Fibroblast of villous mesenchyme (primary cell): ENCODE measurements around the gene DISP1. TPM values are rescaled to one million over a fixed set of nuclear protein-coding genes. Genes with fewer than 3 reads are reported as not detected.

Experiments used
- DNase-seq: peaks from one replicate; pipeline ENCODE4 v3.0.0-alpha.2; 2010; ENCODE audit warnings: low read depth
- H3K4me3 ChIP-seq: 2 replicates; pipeline ENCODE4 v1.5.1; 2011; ENCODE audit warnings: low read depth, mild to moderate bottlenecking, low read length
- total RNA-seq: library from RNA; depleted of rRNA; stranded (reverse); fragments of >200 nt; gene quantifications from 2 replicates; pipeline ENCODE4 v1.2.3, GENCODE V29; 2012
- TF ChIP-seq, protein P1 (sequence below): IDR thresholded peaks from 2 replicates; pipeline ENCODE4 v1.5.1; 2012; ENCODE audit warnings: low read depth, mild to moderate bottlenecking, low read length; ENCODE audit not compliant: insufficient read depth

The DISP1 gene, protein sequence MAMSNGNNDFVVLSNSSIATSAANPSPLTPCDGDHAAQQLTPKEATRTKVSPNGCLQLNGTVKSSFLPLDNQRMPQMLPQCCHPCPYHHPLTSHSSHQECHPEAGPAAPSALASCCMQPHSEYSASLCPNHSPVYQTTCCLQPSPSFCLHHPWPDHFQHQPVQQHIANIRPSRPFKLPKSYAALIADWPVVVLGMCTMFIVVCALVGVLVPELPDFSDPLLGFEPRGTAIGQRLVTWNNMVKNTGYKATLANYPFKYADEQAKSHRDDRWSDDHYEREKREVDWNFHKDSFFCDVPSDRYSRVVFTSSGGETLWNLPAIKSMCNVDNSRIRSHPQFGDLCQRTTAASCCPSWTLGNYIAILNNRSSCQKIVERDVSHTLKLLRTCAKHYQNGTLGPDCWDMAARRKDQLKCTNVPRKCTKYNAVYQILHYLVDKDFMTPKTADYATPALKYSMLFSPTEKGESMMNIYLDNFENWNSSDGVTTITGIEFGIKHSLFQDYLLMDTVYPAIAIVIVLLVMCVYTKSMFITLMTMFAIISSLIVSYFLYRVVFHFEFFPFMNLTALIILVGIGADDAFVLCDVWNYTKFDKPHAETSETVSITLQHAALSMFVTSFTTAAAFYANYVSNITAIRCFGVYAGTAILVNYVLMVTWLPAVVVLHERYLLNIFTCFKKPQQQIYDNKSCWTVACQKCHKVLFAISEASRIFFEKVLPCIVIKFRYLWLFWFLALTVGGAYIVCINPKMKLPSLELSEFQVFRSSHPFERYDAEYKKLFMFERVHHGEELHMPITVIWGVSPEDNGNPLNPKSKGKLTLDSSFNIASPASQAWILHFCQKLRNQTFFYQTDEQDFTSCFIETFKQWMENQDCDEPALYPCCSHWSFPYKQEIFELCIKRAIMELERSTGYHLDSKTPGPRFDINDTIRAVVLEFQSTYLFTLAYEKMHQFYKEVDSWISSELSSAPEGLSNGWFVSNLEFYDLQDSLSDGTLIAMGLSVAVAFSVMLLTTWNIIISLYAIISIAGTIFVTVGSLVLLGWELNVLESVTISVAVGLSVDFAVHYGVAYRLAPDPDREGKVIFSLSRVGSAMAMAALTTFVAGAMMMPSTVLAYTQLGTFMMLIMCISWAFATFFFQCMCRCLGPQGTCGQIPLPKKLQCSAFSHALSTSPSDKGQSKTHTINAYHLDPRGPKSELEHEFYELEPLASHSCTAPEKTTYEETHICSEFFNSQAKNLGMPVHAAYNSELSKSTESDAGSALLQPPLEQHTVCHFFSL (N-terminal part only)
- 3.5 and 4.2 TPM in 2 replicates for total RNA-seq

DNA sequence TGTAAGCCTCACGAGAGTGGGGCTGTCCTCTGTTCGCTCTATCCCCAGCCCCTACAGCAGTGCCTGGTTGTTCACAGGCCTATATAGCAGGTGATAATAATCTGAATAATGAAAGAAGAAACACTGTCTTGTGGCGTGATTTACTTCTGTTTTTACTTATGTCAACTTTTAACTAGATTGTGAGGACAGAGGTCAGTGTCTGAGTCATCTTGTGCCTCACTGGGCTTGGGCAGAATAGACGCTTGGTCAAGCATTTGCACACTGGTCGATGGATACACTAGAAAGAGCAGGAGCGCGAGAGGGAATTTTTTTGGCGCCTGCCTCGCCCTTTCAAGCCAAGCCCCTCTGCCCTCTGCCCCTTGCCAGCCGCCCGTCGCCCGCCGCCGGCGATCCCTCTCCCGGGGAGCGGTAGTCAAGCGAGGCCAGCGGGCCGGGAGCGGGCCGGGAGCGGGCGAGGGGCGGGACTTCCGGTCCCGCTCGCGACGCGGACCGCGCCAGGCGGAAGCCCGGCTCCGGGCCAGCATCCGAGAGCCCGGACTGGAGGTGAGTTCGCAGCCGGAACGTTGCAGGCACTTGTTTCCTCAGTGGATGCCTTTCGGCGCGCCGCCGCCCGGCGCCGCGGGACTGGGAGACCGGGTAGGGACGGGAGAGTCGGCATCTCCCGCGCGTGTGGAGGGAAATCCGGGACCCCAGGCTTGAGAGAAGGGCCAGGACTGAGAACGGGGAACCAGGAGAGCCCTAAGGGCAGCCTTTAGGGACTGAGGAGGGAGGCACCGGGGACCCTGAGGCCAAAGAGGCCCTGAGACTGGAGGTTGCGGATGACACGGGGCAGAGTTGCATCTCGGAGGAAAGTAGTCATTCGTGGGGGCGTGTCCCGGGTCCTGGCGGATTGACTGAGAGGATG is at the start of gene DISP1:
Gene DISP1, plus strand, starts transcription at position 504 of the 904 bp plus-strand sequence. CDS start 127,785 bp downstream, outside the sequence.
- DNase-seq = peak; percentile 86
- TF ChIP-seq, protein P1, sequence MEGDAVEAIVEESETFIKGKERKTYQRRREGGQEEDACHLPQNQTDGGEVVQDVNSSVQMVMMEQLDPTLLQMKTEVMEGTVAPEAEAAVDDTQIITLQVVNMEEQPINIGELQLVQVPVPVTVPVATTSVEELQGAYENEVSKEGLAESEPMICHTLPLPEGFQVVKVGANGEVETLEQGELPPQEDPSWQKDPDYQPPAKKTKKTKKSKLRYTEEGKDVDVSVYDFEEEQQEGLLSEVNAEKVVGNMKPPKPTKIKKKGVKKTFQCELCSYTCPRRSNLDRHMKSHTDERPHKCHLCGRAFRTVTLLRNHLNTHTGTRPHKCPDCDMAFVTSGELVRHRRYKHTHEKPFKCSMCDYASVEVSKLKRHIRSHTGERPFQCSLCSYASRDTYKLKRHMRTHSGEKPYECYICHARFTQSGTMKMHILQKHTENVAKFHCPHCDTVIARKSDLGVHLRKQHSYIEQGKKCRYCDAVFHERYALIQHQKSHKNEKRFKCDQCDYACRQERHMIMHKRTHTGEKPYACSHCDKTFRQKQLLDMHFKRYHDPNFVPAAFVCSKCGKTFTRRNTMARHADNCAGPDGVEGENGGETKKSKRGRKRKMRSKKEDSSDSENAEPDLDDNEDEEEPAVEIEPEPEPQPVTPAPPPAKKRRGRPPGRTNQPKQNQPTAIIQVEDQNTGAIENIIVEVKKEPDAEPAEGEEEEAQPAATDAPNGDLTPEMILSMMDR = no peak

DNA sequence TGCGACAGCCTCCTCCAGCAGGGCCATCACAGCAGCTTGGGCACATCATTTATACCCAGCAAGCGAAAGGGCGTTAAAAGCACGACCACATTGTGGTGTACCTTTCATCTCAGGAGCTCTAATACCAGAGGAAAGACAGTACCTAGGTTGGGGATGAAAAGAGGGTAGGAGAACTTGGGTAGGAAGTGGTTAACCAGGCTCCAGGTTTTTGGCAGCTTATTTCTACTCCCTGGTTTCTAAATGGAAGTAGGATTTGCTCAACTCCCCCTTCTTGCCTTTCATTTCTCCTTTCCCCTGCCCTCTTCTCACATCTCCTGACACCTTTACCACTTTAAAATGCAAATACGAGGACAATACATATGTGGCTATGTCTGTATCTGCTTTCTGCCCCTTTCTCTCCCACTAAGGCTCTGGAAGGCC is 47.7 kb upstream of the DISP1 start:
- no peak for DNase-seq
- H3K4me3 ChIP-seq = no peak overlapping the region
- TF ChIP-seq, protein P1 = no peak

More for the DNA sequence above, at the start of gene DISP1:
- peak within 1 kb of the TSS; percentile 91 for H3K4me3 ChIP-seq

DNA sequence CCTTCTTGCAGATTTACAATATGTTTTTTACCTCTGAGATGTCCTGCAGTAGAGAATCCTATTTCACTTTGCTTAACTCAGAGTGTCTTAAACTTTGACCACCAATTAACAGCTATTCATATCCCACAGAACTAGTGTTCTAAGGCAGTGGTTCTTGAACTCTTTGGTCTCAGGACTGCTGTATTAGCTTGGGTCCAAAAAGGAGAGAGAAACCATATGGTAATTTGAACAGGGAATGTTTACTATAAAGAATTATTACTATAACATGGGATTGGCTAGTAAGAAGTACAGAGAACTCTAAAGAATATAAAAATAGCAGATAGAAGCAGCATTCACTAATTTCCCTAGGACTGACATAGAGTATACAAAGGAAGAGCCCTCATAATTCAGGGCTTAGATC is 46.2 kb upstream of the DISP1 start:
- H3K4me3 ChIP-seq = no peak overlapping the region
- no peak for DNase-seq

DNA sequence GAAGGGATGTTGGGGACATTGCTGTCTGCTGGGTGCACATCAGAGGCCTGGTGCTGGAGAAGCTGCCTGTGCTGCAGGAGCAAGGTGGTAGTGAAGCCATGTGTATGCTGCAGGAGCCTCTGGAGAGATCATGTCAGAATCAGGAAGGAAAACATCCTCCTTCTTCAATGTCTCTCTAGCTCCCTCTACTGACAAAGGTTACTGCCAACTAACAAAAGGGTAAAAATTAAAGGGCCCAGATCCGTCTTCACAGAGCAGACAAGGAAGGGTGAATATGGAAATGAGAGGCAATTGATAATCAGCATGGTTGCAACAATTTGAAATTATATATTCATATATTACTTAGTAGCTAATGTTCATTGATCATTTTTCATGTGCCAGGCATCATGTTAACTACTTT is 45.7 kb upstream of the DISP1 start:
- TF ChIP-seq, protein P1 = no peak
- no peak overlapping the region for H3K4me3 ChIP-seq
- DNase-seq = no peak

More for the DNA sequence above, 46.2 kb upstream of the DISP1 start:
- TF ChIP-seq, protein P1 = no peak

DNA sequence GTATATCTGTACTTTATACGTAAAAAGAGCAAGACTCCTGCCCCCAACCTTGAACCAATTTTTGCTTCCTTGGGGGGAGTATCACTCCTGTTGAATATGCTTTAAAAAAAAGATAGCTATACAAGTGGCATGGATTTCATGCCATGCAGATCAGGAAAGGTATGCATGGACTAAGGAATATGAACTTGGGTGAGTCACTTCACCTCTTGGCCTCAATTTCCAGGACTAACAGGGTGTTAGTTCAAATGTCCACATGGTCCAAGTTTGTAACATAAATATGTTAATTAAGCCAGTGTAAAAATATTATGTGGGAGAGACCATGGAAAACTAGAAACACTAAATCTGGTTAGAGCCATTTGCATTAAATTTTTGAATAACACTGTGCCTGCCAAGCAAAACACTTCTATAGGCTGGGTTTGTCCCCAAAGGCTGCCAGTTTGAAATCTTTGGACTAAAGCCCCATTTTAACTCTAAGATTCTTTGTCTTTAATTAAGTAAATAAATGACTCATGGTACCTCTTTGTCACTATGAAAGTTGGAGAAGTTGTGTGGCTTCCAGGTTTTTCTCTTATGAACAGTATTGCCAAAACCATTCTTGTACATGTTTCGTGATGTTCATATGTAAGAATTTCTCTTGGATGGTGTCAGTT is 44.7 kb upstream of the DISP1 start:
- DNase-seq = no peak
- TF ChIP-seq, protein P1 = no peak
- H3K4me3 ChIP-seq = no peak overlapping the region
